ENCODE measurements around the gene AS3MT. TPM values are rescaled to one million over a fixed set of nuclear protein-coding genes. Genes with fewer than 3 reads are reported as not detected.

Gene AS3MT
- 1.3 and 2.9 TPM in 2 replicates for total RNA-seq

GRCh38 chr10:102869258-102870198, at the start of gene AS3MT:
AS3MT (plus strand) TSS chr10:102869470; CDS start chr10:102869593, 123 bp downstream.

GRCh38 chr10:102837230-102837721, 32.0 kb upstream of the AS3MT start, which contains the start of gene CYP17A1:
CYP17A1 (minus strand) TSS chr10:102837413; CDS start chr10:102837361, 52 bp downstream.

GRCh38 chr10:102917962-102918816, 48.9 kb downstream of the AS3MT start, which contains the start of gene CNNM2:
CNNM2 (plus strand) TSS chr10:102918294; CDS start chr10:102918481, 187 bp downstream.

Other genes with a start within 250 kb of the AS3MT start
- gene TRIM8, start 225.0 kb upstream of the AS3MT start, total RNA-seq = 116 and 205 TPM in 2 replicates
- 6.1 and 7.0 TPM in 2 replicates for gene ARL3, start 155.1 kb upstream of the AS3MT start, total RNA-seq
- gene SFXN2, start 154.8 kb upstream of the AS3MT start, total RNA-seq = 2.0 and 3.4 TPM in 2 replicates
- gene WBP1L, start 125.5 kb upstream of the AS3MT start, total RNA-seq = 50.7 and 59.8 TPM in 2 replicates
- not detected in 2 replicates for gene CYP17A1, start 32.1 kb upstream of the AS3MT start, total RNA-seq
- 11.5 and 12.5 TPM in 2 replicates for gene BORCS7, start 15.2 kb upstream of the AS3MT start, total RNA-seq
- 1.4 and 2.3 TPM in 2 replicates for gene CNNM2, start 48.8 kb downstream of the AS3MT start, total RNA-seq